GM10248 (cell line): ENCODE results near the gene PRSS38.
"Not testable (repeated sequence)": the region's sequence is repeated elsewhere in the genome, so short reads cannot be mapped to it uniquely, and the experiment has no call there.

Experiments
- CTCF ChIA-PET: fragments of 300-600 bp; sonication (Branson Sonifier 250); formaldehyde crosslinking; extraction: SDS; loops from one replicate; lab custom pipeline; 2021; ENCODE audit warnings: antibody characterized with exemption; lab: Yijun Ruan, JAX
- POLR2A ChIA-PET: fragments of 350-650 bp; sonication (Branson Sonifier 250); formaldehyde crosslinking; extraction: SDS; loops from one replicate; lab custom pipeline; 2020; ENCODE audit warnings: antibody characterized with exemption; lab: Yijun Ruan, JAX
- DNase-seq: peaks from one replicate; pipeline ENCODE4 v3.0.0; 2012; ENCODE audit errors: extremely low spot score
- TF ChIP-seq, protein P1 (sequence below): IDR thresholded peaks from 2 replicates; pipeline ENCODE4 v1.5.1; 2012; ENCODE audit warnings: mild to moderate bottlenecking, low read depth; ENCODE audit errors: extremely low read depth, missing control alignments, control extremely low read depth

Gene PRSS38

GRCh38 chr1:227838181-227838580 is 22.7 kb downstream of the PRSS38 start:
- TF ChIP-seq, protein P1, sequence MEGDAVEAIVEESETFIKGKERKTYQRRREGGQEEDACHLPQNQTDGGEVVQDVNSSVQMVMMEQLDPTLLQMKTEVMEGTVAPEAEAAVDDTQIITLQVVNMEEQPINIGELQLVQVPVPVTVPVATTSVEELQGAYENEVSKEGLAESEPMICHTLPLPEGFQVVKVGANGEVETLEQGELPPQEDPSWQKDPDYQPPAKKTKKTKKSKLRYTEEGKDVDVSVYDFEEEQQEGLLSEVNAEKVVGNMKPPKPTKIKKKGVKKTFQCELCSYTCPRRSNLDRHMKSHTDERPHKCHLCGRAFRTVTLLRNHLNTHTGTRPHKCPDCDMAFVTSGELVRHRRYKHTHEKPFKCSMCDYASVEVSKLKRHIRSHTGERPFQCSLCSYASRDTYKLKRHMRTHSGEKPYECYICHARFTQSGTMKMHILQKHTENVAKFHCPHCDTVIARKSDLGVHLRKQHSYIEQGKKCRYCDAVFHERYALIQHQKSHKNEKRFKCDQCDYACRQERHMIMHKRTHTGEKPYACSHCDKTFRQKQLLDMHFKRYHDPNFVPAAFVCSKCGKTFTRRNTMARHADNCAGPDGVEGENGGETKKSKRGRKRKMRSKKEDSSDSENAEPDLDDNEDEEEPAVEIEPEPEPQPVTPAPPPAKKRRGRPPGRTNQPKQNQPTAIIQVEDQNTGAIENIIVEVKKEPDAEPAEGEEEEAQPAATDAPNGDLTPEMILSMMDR = no peak
- CTCF ChIA-PET = no interaction called here
- POLR2A ChIA-PET = no interaction called here
- no peak for DNase-seq

DNA sequence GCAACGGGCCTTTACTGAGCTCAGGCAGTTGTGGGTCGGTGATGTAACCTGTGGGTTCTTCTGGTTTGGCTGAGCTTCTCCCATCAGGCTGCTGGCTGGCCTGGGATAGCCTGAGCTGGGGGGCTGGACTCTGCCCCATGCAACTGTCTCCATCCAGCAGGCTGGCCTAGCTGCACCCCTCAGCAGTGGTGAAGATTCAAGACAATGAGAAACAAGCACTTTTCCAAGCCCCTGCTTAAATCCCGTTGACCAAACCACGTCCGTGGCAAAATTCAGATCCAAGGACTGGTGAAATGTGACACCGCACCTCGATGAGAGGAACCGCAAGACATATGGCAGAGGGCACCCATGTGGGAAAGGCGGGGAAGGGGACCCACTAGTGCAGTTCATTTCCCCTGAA is 25.6 kb downstream of the PRSS38 start:
- POLR2A ChIA-PET = no interaction called here
- CTCF ChIA-PET = interaction anchor here (1.0 kb wide), 1 partner anchor 8 kb away, joined by 3 read pairs; no protein-coding TSS in a partner anchor
- TF ChIP-seq, protein P1 = no peak
- no peak for DNase-seq

DNA sequence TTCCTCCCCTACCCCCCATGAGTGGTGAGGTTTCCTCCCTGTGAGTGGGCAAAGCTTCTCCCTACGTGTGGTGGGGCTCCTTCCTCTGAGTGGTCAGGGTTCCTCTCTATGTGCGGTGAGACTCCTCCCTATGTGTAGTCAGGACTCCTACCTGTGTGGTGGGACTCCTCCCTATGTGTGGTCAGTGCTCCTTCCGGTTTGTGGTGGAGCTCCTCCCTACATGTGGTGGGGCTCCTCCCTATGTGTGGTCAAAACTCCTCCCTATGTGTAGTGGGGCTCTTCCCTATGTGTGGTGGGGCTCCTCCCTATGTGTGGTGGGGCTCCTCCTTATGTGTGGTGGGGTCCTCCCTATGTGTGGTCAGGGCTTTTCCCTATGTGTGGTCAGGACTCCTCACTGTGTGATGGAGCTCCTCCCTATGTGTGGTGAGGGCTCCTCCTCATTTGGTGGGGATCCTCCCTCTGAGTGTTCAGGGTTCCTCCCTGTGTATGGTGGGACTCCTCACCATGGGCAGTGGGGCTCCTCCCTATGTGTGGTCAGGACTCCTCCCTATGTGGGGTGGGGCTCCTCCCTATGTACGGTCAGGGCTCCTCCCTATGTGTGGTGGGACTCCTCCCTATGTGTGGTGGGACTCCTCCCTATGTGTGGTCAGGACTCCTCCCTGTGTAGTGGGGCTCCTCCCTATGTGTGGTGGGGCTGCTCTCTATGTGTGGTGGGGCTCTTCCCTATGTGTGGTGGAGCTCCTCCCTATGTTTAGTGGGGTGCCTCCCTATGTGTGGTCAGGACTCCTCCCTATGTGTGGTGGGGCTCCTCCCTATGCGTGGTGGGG is 29.1 kb downstream of the PRSS38 start:
- POLR2A ChIA-PET = no interaction called here
- DNase-seq = no peak
- CTCF ChIA-PET = no interaction called here
- TF ChIP-seq, protein P1 = no peak

- no peak for DNase-seq
- TF ChIP-seq, protein P1 = no peak
- ChIA-PET CTCF (no interaction called here), POLR2A (no interaction called here)
These were observed 29.6 kb downstream of the PRSS38 start for GRCh38 chr1:227845147-227845458.

GRCh38 chr1:227845519-227845918 is 30.0 kb downstream of the PRSS38 start:
- no peak for DNase-seq
- TF ChIP-seq, protein P1 = no peak
- ChIA-PET POLR2A (no interaction called here), CTCF (no interaction called here)

- ChIA-PET CTCF (no interaction called here), POLR2A (no interaction called here)
- DNase-seq = no peak
- TF ChIP-seq, protein P1 = no peak
These were observed 30.9 kb downstream of the PRSS38 start for GRCh38 chr1:227846265-227846858.

GRCh38 chr1:227847046-227847445 is 31.6 kb downstream of the PRSS38 start:
- POLR2A ChIA-PET, CTCF ChIA-PET, DNase-seq: not testable (repeated sequence)
